Mucosa of descending colon (tissue), 3 donors: ENCODE data around the gene KCNH2. TPM values are rescaled to one million over a fixed set of nuclear protein-coding genes. Genes with fewer than 3 reads are reported as not detected.

Experiments used
- ATAC-seq: fragments of 200-7000 bp; cut with Tn5 transposase; one replicate; pipeline ENCODE4 v1.9.1; 2020; ENCODE audit warnings: mild to moderate bottlenecking, moderate library complexity
- DNase-seq, 3 donors: peaks; one replicate each; pipeline ENCODE4 v3.0.0-alpha.2; 2020
- H3K36me3 ChIP-seq: fragments of 200-600 bp; one replicate; pipeline ENCODE4 v1.8.0; 2021; ENCODE audit warnings: low read depth, mild to moderate bottlenecking
- H3K4me1 ChIP-seq: fragments of 200-600 bp; one replicate; pipeline ENCODE4 v1.8.0; 2021; ENCODE audit warnings: low read depth, mild to moderate bottlenecking
- H3K4me3 ChIP-seq: fragments of 200-600 bp; one replicate; pipeline ENCODE4 v1.8.0; 2021; ENCODE audit warnings: mild to moderate bottlenecking
- H3K9me3 ChIP-seq: fragments of 200-600 bp; one replicate; pipeline ENCODE4 v1.8.0; 2021; ENCODE audit warnings: mild to moderate bottlenecking
- intact Hi-C, 2 donors: fragments of 100-400 bp; cut with DNase I in 1 of 2; cut with micrococcal nuclease in 1 of 2; formaldehyde crosslinking; loops; one replicate each; pipeline versions ENCODE4 v1.11.0 to v1.11.1; 2022; cut with DNase I, micrococcal nuclease
- total RNA-seq, 3 donors: library from RNA; stranded (reverse); fragmentation: NEBNext Ultra II Directional in 2 of 3; extraction: Animal tissue kit (Norgen Biotek cat#: 25700) in 2 of 3; gene quantifications; one replicate each; pipeline versions ENCODE4 v1.2.1 to v1.2.4, GENCODE V29; 2021 to 2023
- TF ChIP-seq, protein P1 (sequence below): fragments of 200-600 bp; IDR thresholded peaks from one replicate; pipeline ENCODE4 v1.8.0; 2022; ENCODE audit warnings: antibody characterized with exemption, mild to moderate bottlenecking
- donor health status: DM: no; HTN: no; CAD: no; lungs with moderate emphysema.
- donor health status: DM: no; HTN: no; CAD: no.
- donor health status: DM: no; HTN: yes; CAD: no.

The KCNH2 gene
- total RNA-seq, 3 donors from 2014 or later: 2.9 to 87.1 (median 5.3) TPM

DNA sequence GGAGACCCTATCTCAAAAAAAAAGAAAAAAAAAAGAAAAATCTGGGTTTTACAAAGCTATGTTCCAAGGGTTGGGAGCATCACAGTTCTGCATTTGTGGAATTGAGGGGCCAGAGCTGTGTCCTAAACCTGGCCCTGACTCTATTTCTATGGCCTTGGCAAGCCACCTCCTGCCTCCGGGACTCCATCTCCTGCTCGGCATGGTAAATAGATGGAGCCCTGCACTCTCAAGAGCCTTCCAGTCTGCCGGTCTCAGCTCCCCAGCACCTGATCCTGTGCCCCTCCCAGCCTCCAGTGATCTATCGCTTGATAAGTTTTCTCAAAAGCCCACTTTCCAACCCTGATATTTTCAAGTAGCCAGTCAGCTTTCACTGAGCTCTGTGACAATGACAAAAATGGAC, 43.0 kb downstream of the KCNH2 start:
- intact Hi-C loops: no loop called here
- Histone ChIP-seq H3K4me1 (no peaks in the 10 kb centered on the region), H3K4me3 (no peak overlapping the region), H3K36me3 (no peaks in the 10 kb centered on the region), H3K9me3 (no peaks in the 10 kb centered on the region)
- TF ChIP-seq, protein P1, sequence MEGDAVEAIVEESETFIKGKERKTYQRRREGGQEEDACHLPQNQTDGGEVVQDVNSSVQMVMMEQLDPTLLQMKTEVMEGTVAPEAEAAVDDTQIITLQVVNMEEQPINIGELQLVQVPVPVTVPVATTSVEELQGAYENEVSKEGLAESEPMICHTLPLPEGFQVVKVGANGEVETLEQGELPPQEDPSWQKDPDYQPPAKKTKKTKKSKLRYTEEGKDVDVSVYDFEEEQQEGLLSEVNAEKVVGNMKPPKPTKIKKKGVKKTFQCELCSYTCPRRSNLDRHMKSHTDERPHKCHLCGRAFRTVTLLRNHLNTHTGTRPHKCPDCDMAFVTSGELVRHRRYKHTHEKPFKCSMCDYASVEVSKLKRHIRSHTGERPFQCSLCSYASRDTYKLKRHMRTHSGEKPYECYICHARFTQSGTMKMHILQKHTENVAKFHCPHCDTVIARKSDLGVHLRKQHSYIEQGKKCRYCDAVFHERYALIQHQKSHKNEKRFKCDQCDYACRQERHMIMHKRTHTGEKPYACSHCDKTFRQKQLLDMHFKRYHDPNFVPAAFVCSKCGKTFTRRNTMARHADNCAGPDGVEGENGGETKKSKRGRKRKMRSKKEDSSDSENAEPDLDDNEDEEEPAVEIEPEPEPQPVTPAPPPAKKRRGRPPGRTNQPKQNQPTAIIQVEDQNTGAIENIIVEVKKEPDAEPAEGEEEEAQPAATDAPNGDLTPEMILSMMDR: no peak
- no peak for ATAC-seq
- DNase-seq: no peak

DNA sequence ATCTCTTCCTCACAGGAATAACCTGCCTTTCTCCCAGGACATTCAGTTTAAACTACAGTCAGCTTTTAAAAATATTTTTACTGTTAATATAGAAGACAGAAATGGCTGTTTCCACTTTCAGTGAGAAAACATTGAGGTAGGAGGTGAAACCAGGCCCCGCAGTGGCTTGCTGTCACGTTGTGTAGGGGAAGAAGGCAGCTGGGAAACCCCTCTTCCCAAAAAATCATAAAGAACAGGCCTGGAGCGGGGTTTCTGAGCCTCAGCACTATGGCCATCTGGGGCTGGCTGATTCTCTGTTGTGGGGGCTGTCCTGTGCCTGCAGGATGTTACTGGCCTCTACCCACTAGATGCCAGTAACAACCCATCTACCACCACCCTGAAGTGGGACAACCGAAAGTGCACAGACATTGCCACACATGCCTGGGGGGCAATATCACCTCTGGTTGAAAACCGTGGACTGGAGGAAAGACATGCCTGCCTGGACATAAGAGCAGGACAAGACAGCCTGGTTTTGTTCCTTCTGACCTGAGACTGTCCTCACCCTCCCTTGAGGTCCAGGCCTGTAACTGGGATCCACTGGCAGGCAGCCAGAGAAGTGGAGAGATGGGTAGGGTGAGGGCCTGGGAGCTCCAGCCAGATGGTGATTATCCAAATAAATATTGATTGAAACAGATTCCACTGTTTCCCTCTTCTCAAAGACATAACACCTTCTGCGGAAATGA, 43.9 kb downstream of the KCNH2 start:
- no peaks in the 10 kb centered on the region for H3K4me1 ChIP-seq
- TF ChIP-seq, protein P1: no peak
- H3K4me3 ChIP-seq: no peak overlapping the region
- intact Hi-C loops: no loop called here
- DNase-seq: no peak
- H3K9me3 ChIP-seq: no peaks in the 10 kb centered on the region
- ATAC-seq: no peak
- no peaks in the 10 kb centered on the region for H3K36me3 ChIP-seq

DNA sequence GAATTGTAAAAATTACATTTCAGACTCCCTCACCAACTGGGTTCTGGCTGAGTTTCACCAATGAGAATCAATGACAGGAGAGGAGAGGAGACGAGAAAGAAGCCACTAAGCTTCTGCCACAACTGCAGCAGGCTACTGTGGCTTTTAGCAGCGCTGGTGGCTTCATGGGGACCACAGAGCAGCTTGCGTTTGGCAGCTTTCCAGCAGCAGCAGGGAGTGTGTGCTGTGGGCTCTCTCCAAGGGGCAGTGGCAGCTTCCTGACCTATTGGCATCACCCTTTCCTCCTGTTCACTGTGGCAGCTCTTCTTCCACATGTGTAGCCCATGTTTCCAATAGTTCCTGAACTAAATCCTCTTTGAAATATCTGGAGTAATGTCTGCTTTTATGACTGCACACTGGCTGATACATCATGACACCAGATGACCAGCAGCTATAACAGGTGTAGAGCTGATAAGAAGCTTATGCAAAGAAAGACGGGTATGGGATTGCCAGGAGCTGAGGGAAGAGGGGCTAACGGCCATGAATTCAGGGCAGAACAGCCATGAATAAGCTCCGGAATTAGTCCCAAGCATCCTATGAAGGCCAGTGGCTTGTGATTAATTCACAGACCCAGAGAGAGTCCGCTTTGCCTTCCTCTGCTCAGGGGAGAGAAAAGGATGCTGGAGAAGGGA, 46.8 kb downstream of the KCNH2 start:
- Histone ChIP-seq H3K4me1 (no peaks in the 10 kb centered on the region), H3K9me3 (no peaks in the 10 kb centered on the region), H3K4me3 (no peak overlapping the region), H3K36me3 (no peaks in the 10 kb centered on the region)
- TF ChIP-seq, protein P1: no peak
- intact Hi-C loops: no loop called here
- no peak for DNase-seq
- ATAC-seq: peak; percentile 21

DNA sequence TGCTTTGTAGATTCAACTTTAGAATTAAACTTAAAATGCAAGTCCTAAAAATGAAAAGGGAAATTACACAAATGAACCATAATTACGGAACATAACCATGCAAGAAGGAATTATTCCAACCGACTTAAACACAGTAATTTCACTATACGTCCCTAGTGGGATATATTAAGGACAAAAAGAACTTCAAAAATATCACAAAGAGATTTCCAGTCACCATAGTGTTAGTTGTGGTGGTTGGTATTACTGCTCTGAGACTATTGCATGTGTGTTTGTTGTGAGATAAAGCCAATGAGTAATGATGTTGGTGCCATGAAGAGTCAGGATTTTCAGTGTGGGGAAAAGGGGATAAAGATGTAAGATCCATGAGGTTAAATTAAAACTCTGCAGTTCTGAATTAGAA, 49.6 kb downstream of the KCNH2 start:
- ATAC-seq: no peak
- intact Hi-C loops: no loop called here
- Histone ChIP-seq H3K4me3 (no peak overlapping the region), H3K36me3 (no peaks in the 10 kb centered on the region), H3K9me3 (no peaks in the 10 kb centered on the region), H3K4me1 (peaks cover 7% of the 10 kb centered on the region)
- TF ChIP-seq, protein P1: no peak
- no peak for DNase-seq

DNA sequence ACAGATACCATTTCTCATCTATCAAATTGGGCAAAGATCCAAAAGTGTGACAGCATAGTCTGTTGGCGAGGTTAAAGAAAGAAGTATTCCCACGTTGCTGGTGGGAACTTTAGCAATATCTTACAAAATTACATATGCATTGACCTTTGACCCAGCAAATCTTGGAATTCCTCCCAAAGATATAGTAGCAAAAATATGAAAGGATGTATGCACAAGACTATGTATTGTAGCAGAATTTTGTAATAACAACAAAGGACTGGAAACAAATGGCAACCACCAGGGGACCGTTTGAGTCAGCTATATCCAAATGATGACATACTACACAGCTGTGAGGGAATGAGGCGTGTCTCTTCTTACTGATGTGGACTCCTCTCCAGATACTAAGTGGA, 50.2 kb downstream of the KCNH2 start:
- intact Hi-C loops: no loop called here
- DNase-seq (no peak), ATAC-seq (no peak)
- no peak overlapping the region for H3K4me3 ChIP-seq
- H3K36me3 ChIP-seq: no peaks in the 10 kb centered on the region
- TF ChIP-seq, protein P1: no peak
- no peaks in the 10 kb centered on the region for H3K9me3 ChIP-seq
- H3K4me1 ChIP-seq: peaks cover 13% of the 10 kb centered on the region
